Osteocyte (in vitro differentiated cells): ENCODE results near the gene RNF167. TPM values are rescaled to one million over a fixed set of nuclear protein-coding genes. Genes with fewer than 3 reads are reported as not detected.

Source experiments
- DNase-seq: peaks from one replicate; pipeline ENCODE4 v3.0.0; 2021; ENCODE audit warnings: mixed read lengths; ENCODE audit not compliant: unreplicated experiment; ENCODE audit errors: extremely low spot score
- H3K27ac Mint-ChIP-seq: one replicate; pipeline ENCODE4 v1.8.0; 2021; ENCODE audit warnings: mild to moderate bottlenecking, mixed read lengths; ENCODE audit not compliant: unreplicated experiment
- H3K27me3 Mint-ChIP-seq: one replicate; pipeline ENCODE4 v1.8.0; 2021; ENCODE audit warnings: mixed read lengths; ENCODE audit not compliant: unreplicated experiment
- H3K36me3 Mint-ChIP-seq: one replicate; pipeline ENCODE4 v1.8.0; 2021; ENCODE audit warnings: mixed read lengths; ENCODE audit not compliant: unreplicated experiment
- H3K4me1 Mint-ChIP-seq: one replicate; pipeline ENCODE4 v1.8.0; 2021; ENCODE audit warnings: mixed read lengths; ENCODE audit not compliant: unreplicated experiment
- H3K4me3 Mint-ChIP-seq: one replicate; pipeline ENCODE4 v1.8.0; 2021; ENCODE audit warnings: mild to moderate bottlenecking, moderate library complexity, mixed read lengths; ENCODE audit not compliant: unreplicated experiment
- H3K9me3 Mint-ChIP-seq: one replicate; pipeline ENCODE4 v1.8.0; 2021; ENCODE audit warnings: mixed read lengths; ENCODE audit not compliant: unreplicated experiment
- CTCF ChIP-seq: fragments of 200-600 bp; sonication (generic); IDR thresholded peaks from 2 replicates; pipeline ENCODE4 v1.5.0; 2021; ENCODE audit warnings: antibody characterized with exemption, mild to moderate bottlenecking, moderate library complexity
- total RNA-seq: library from RNA; stranded (reverse); gene quantifications from 2 replicates; pipeline ENCODE4 v1.2.1, GENCODE V29; 2021

Gene RNF167
- total RNA-seq, 1 donor from 2014 or later: 115 TPM

- no peak for DNase-seq
- no peak overlapping the region for H3K4me3 Mint-ChIP-seq
- peaks cover 2% of the 10 kb centered on the region for H3K4me1 Mint-ChIP-seq
- H3K27me3 Mint-ChIP-seq: no peaks in the 10 kb centered on the region
- TF ChIP-seq CTCF: no peak
- H3K27ac Mint-ChIP-seq: no peak overlapping the region
- no peaks in the 10 kb centered on the region for H3K9me3 Mint-ChIP-seq
- peaks cover 7% of the 10 kb centered on the region for H3K36me3 Mint-ChIP-seq
Observed at GRCh38 chr17:4900231-4901107, 39.6 kb upstream of the RNF167 start.

DNA sequence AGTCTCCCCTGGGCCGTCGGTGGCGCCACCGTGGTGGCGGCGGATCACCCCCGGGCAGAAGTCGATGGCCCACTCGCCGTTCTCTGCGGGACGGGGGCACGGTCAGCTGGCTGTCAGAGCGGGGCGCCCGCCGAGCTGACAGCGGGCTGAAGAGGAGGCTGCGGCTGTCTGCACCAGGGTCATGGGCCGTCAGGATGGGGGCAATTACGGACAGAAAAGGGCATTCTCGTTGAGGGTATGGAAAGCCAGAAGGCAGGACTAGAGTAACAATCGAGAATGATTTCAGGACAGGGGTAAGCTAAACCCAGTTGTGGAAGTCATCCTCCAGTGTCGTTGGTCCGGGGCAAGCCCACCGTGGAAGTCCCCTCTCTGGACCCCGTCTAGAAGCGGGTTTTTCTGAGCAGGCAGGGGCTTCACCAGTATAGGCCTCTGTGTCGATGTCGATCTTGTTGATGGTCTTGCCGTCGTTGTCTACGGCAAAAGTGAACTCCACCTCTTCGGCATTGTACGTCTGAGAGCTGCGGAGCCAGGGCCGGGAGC lies 38.9 kb upstream of the RNF167 start:
- Mint-ChIP-seq H3K4me3 (no peak overlapping the region), H3K27ac (no peak overlapping the region), H3K9me3 (no peaks in the 10 kb centered on the region), H3K4me1 (peaks cover 2% of the 10 kb centered on the region), H3K27me3 (no peaks in the 10 kb centered on the region), H3K36me3 (peaks cover 3% of the 10 kb centered on the region)
- no peak for TF ChIP-seq CTCF
- DNase-seq: no peak

GRCh38 chr17:4901648-4902344 lies 38.3 kb upstream of the RNF167 start:
- Mint-ChIP-seq H3K27me3 (no peaks in the 10 kb centered on the region), H3K9me3 (no peaks in the 10 kb centered on the region), H3K36me3 (peaks cover 2% of the 10 kb centered on the region), H3K4me3 (no peak overlapping the region), H3K27ac (no peak overlapping the region), H3K4me1 (peaks cover 2% of the 10 kb centered on the region)
- TF ChIP-seq CTCF: no peak
- no peak for DNase-seq

- H3K4me1 Mint-ChIP-seq: peaks cover 2% of the 10 kb centered on the region
- no peak overlapping the region for H3K4me3 Mint-ChIP-seq
- H3K36me3 Mint-ChIP-seq: no peaks in the 10 kb centered on the region
- no peaks in the 10 kb centered on the region for H3K27me3 Mint-ChIP-seq
- no peak overlapping the region for H3K27ac Mint-ChIP-seq
- no peaks in the 10 kb centered on the region for H3K9me3 Mint-ChIP-seq
- TF ChIP-seq CTCF: no peak
- DNase-seq: no peak
Observed at GRCh38 chr17:4902540-4902939, 37.5 kb upstream of the RNF167 start.
